Loucy (cell line): ENCODE results near the gene DKK1.

Experiments
- EZH2phosphoT487 ChIP-seq: fragments of 200-600 bp; IDR thresholded peaks from 2 replicates; pipeline ENCODE4 v1.6.1; 2018; ENCODE audit warnings: antibody characterized with exemption, mild to moderate bottlenecking, moderate library complexity, borderline replicate concordance
- TF ChIP-seq, protein P1 (sequence below): fragments of 200-600 bp; sonication (generic); conservative IDR thresholded peaks from 2 replicates; pipeline ENCODE4 v1.5.1; 2014; ENCODE audit warnings: mild to moderate bottlenecking, antibody characterized with exemption, low read length

- TF ChIP-seq, protein P1, sequence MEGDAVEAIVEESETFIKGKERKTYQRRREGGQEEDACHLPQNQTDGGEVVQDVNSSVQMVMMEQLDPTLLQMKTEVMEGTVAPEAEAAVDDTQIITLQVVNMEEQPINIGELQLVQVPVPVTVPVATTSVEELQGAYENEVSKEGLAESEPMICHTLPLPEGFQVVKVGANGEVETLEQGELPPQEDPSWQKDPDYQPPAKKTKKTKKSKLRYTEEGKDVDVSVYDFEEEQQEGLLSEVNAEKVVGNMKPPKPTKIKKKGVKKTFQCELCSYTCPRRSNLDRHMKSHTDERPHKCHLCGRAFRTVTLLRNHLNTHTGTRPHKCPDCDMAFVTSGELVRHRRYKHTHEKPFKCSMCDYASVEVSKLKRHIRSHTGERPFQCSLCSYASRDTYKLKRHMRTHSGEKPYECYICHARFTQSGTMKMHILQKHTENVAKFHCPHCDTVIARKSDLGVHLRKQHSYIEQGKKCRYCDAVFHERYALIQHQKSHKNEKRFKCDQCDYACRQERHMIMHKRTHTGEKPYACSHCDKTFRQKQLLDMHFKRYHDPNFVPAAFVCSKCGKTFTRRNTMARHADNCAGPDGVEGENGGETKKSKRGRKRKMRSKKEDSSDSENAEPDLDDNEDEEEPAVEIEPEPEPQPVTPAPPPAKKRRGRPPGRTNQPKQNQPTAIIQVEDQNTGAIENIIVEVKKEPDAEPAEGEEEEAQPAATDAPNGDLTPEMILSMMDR: no peak
- no peak for TF ChIP-seq EZH2phosphoT487
Observed at GRCh38 chr10:52348037-52348564, 34.0 kb downstream of the DKK1 start.
